Naive thymus-derived CD8-positive, alpha-beta T cell (primary cell): ENCODE results near the gene POR. TPM values are rescaled to one million over a fixed set of nuclear protein-coding genes. Genes with fewer than 3 reads are reported as not detected.
A peak's percentile ranks its signal among the peaks of the same experiment; 100 is the strongest.
"Not testable (repeated sequence)": the region's sequence is repeated elsewhere in the genome, so short reads cannot be mapped to it uniquely, and the experiment has no call there.

ENCODE experiments used
- ATAC-seq, 2 donors: fragments of 150-1000 bp; cut with Tn5 transposase in 1 of 2; sonication (Bioruptor Pico), chemical (Tn5 transposase) in 1 of 2; 1 replicate in 1 of 2; 2 replicates in 1 of 2; pipeline ENCODE4 v1.10.0; 2021; ENCODE audit warnings: mild to moderate bottlenecking in 2 of 2, moderate library complexity in 2 of 2
- POLR2A ChIA-PET: fragments of 350-600 bp; sonication (Branson Sonifier 250); formaldehyde crosslinking; loops from one replicate; lab custom pipeline; 2021; ENCODE audit warnings: antibody characterized with exemption; lab: Charles Lee
- DNase-seq, 10 donors: peaks; one replicate each; pipeline versions ENCODE4 v3.0.0 to v3.0.0-alpha.2; 2020 to 2022
- H3K27ac Mint-ChIP-seq, 10 donors: one replicate each; pipeline ENCODE4 v1.8.0; 2020 to 2022; ENCODE audit warnings: mild to moderate bottlenecking in 10 of 10, mixed read lengths in 10 of 10, moderate library complexity in 4 of 10, inconsistent platforms in 1 of 10
- H3K27me3 Mint-ChIP-seq, 5 donors: one replicate each; pipeline ENCODE4 v1.8.0; 2021 to 2022; ENCODE audit warnings: mixed read lengths in 5 of 5
- H3K36me3 Mint-ChIP-seq, 3 donors: one replicate each; pipeline ENCODE4 v1.8.0; 2020 to 2022; ENCODE audit warnings: mixed read lengths in 3 of 3, mild to moderate bottlenecking in 2 of 3, inconsistent platforms in 1 of 3
- H3K4me1 Mint-ChIP-seq, 4 donors: one replicate each; pipeline ENCODE4 v1.8.0; 2021 to 2022; ENCODE audit warnings: mixed read lengths in 4 of 4
- H3K4me3 Mint-ChIP-seq, 10 donors: one replicate each; pipeline ENCODE4 v1.8.0; 2020 to 2022; ENCODE audit warnings: mild to moderate bottlenecking in 10 of 10, mixed read lengths in 10 of 10, moderate library complexity in 6 of 10, inconsistent platforms in 1 of 10
- H3K9me3 Mint-ChIP-seq, 9 donors: one replicate each; pipeline ENCODE4 v1.8.0; 2020 to 2022; ENCODE audit warnings: mixed read lengths in 9 of 9, mild to moderate bottlenecking in 3 of 9, inconsistent platforms in 1 of 9, moderate library complexity in 1 of 9
- polyA plus RNA-seq, 3 donors: library from polyadenylated mRNA; unstranded; fragments of 300-500 nt; fragmentation: Illumina TruSeq; gene quantifications; one replicate each; pipeline ENCODE4 v1.2.3, GENCODE V29; 2021
- total RNA-seq, 8 experiments: library from RNA in 2 of 8; stranded (reverse) in 2 of 8; gene quantifications; one replicate each; pipeline ENCODE4 v1.2.3 and lab custom pipeline; 2021 to 2026

POR gene
- total and polyA plus RNA-seq, 5 experiments from 2014 or later, result 32.6 to 80.3 (median 51.0) TPM

DNA sequence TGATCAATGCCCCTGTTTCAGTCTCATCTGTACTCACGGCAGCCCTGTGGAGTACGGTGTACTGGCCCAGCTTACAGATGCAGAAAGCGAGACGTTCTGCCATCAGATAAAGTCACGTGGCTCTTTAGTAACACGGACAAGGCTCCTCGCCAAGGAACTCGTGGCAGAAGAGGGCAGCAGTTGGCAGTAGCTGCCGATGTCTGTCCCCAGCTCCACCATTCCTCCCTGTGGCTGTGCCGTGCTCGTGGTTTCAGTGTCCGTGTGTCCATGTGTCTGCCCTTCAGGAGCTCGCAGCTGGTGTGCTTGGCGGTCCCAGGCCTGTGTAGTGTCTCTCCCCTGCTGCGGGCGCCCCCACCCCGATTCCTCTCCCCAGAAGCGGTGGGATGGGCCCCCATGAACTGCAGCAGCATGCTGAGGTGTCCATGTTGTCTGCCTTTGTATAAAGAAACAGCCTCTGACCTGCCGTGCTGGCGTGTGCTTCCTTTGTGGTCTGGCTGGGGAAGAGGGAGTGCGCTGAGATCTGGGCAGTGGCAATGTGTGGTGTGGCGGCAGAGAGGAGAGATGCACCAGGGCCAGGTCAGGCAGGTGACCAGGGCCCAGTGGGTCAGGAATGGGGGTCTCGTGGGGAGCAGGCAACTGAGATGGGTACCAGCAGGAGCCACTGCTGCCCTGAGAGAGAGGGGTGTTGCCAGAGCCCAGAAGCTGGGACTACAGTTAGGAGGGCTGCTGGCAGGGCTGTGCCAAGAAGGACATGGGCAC lies 26.3 kb upstream of the POR start:
- POLR2A ChIA-PET, result interaction anchor here (1.3 kb wide), 1 partner anchor 26 kb away, joined by 3 read pairs; the partner anchor contains the start of gene POR

DNA sequence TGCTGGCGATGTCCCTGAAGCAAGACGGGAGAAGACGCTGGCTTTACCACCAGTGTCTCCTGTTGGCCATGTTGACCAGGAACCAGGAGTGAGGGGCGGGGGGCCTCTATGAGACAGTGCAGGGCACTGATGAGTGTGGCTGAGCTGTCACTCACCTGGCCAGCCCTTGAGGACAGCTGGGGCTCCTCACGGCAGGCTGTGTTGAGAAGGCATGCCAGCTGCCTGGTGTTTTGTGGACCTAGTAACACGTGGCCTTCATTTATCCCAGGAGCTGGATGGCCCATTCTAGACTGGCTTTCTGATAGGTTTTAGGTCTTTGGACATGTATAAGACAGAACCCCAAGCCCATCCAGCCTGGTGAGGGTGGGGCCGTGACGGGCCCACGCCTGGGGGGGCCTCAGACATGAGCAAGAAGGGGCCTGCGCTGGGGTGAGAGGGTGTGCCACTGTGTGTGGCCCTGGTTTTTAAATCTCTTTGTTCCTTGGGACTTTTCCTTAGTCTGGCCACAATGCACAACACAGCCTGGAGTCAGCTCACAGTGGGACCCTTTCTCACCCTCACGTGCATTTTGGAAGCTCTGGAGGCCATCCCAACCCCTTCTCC lies 25.6 kb upstream of the POR start:
- H3K27ac Mint-ChIP-seq, result peak overlapping the region in 1 of 10 donors; percentile 77
- peaks cover 0 to 11% (median 5%) of the 10 kb centered on the region in 4 donors for H3K4me1 Mint-ChIP-seq
- H3K27me3 Mint-ChIP-seq, result no peaks in the 10 kb centered on the region
- DNase-seq (no peak), ATAC-seq (peak in 1 of 2 donors; percentile 5)
- H3K4me3 Mint-ChIP-seq, result no peak overlapping the region
- peaks cover 0 to 43% (median 4%) of the 10 kb centered on the region in 3 donors for H3K36me3 Mint-ChIP-seq
- POLR2A ChIA-PET, result interaction anchor here (1.3 kb wide), 1 partner anchor 26 kb away, joined by 3 read pairs; the partner anchor contains the start of gene POR
- no peaks in the 10 kb centered on the region for H3K9me3 Mint-ChIP-seq

More for the DNA sequence above, 26.3 kb upstream of the POR start:
- Mint-ChIP-seq H3K27ac (peak overlapping the region in 4 of 10 donors; percentile 1 to 83 (median 72)), H3K4me3 (peak overlapping the region in 1 of 10 donors; percentile 20), H3K27me3 (no peaks in the 10 kb centered on the region), H3K9me3 (no peaks in the 10 kb centered on the region), H3K36me3 (peaks cover 0 to 49% (median 7%) of the 10 kb centered on the region in 3 donors), H3K4me1 (peaks cover 0 to 11% (median 5%) of the 10 kb centered on the region in 4 donors)
- ATAC-seq, result peak in 1 of 2 donors; percentile 10
- DNase-seq, result no peak

DNA sequence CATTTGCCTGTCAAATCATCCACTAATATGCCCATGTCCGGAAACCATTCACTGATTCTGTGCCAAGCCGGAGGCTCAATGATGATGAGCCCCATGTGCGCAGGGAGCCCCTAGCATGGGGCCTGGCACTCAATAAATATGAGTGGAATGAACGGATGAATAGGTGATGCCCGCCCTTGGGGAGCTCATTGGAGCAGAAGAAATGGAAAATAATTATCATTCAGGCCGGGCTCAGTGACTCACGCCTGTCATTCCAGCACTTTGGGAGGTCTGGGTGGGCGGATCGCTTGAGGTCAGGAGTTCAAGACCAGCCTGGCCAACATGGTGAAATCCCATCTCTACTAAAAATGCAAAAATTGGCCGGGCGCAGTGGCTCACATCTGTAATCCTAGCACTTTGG lies 25.1 kb upstream of the POR start:
- ATAC-seq, result no peak

GRCh38 chr7:75891237-75891636 lies 23.7 kb upstream of the POR start:
- H3K4me1 Mint-ChIP-seq, H3K9me3 Mint-ChIP-seq, DNase-seq, H3K4me3 Mint-ChIP-seq, ATAC-seq, H3K27ac Mint-ChIP-seq, H3K27me3 Mint-ChIP-seq: not testable (repeated sequence)
- POLR2A ChIA-PET, result interaction anchor here (1.0 kb wide), 1 partner anchor 11 kb away, joined by 5 read pairs; no protein-coding TSS in a partner anchor
- peaks cover 0 to 26% (median 0%) of the 10 kb centered on the region in 3 donors for H3K36me3 Mint-ChIP-seq

More for the DNA sequence above, 25.1 kb upstream of the POR start:
- peaks cover 0 to 9% (median 5%) of the 10 kb centered on the region in 4 donors for H3K4me1 Mint-ChIP-seq
- DNase-seq, result no peak
- H3K27ac Mint-ChIP-seq, result no peak overlapping the region
- H3K27me3 Mint-ChIP-seq, result no peaks in the 10 kb centered on the region
- H3K9me3 Mint-ChIP-seq, result no peaks in the 10 kb centered on the region
- no peak overlapping the region for H3K4me3 Mint-ChIP-seq
- POLR2A ChIA-PET, result interaction anchor here (1.3 kb wide), 1 partner anchor 25 kb away, joined by 3 read pairs; the partner anchor contains the start of gene POR
- peaks cover 0 to 38% (median 3%) of the 10 kb centered on the region in 3 donors for H3K36me3 Mint-ChIP-seq

DNA sequence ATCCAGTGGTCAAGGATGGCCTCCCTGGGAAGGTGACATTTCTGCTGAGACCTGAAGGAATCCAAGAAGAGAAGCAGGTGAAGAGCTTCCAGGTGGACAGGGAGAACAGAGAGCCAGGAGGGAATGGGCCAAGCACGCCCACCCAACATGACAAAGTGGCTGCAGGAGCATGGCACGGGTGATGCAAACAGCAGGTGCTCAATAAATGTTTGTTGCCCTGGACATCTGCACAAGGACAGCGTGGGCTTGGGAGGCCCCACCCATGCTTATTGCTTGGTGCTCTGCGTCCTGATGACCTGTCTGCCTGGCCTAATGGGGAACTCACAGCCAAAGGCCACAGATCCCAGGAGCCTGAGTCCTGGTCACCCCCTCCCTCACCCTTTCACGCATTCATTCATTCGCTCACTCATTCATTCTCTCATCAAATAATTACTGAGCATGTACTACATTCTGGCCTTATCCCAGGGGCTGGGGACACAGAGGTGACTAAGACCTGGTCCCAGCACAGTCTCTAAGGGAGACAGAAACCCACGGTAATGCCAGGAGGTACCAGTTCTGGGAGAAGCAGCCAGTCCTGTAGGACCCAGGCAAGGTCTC lies 23.0 kb upstream of the POR start:
- DNase-seq (no peak), ATAC-seq (no peak)
- H3K27me3 Mint-ChIP-seq, result no peaks in the 10 kb centered on the region
- no peak overlapping the region for H3K4me3 Mint-ChIP-seq
- peak overlapping the region in 1 of 10 donors; percentile 49 for H3K27ac Mint-ChIP-seq
- peaks cover 0 to 8% (median 5%) of the 10 kb centered on the region in 4 donors for H3K4me1 Mint-ChIP-seq
- POLR2A ChIA-PET, result interaction anchor here (1.0 kb wide), 1 partner anchor 12 kb away, joined by 5 read pairs; no protein-coding TSS in a partner anchor
- H3K9me3 Mint-ChIP-seq, result no peaks in the 10 kb centered on the region
- peaks cover 0 to 19% (median 0%) of the 10 kb centered on the region in 3 donors for H3K36me3 Mint-ChIP-seq

- POLR2A ChIA-PET, result no interaction called here
- Mint-ChIP-seq H3K36me3 (peaks cover 0 to 13% (median 0%) of the 10 kb centered on the region in 3 donors), H3K27ac (no peak overlapping the region), H3K4me1 (peaks cover 0 to 8% (median 5%) of the 10 kb centered on the region in 4 donors), H3K27me3 (no peaks in the 10 kb centered on the region), H3K4me3 (no peak overlapping the region), H3K9me3 (no peaks in the 10 kb centered on the region)
- ATAC-seq (no peak), DNase-seq (no peak)
These were observed 22.2 kb upstream of the POR start for GRCh38 chr7:75892634-75893272.

GRCh38 chr7:75896803-75897327 lies 18.1 kb upstream of the POR start:
- Mint-ChIP-seq H3K36me3 (no peaks in the 10 kb centered on the region), H3K9me3 (no peaks in the 10 kb centered on the region), H3K4me1 (no peaks in the 10 kb centered on the region), H3K27ac (no peak overlapping the region), H3K4me3 (no peak overlapping the region), H3K27me3 (no peaks in the 10 kb centered on the region)
- no peak for DNase-seq
- POLR2A ChIA-PET, result no interaction called here
- ATAC-seq, result no peak

GRCh38 chr7:75900617-75901315 lies 14.2 kb upstream of the POR start:
- H3K27ac Mint-ChIP-seq, result no peak overlapping the region
- ATAC-seq, result no peak
- no peaks in the 10 kb centered on the region for H3K27me3 Mint-ChIP-seq
- H3K9me3 Mint-ChIP-seq, result no peaks in the 10 kb centered on the region
- no peaks in the 10 kb centered on the region for H3K36me3 Mint-ChIP-seq
- no peak for DNase-seq
- H3K4me1 Mint-ChIP-seq, result peaks cover 0 to 3% (median 0%) of the 10 kb centered on the region in 4 donors
- POLR2A ChIA-PET, result no interaction called here
- no peak overlapping the region for H3K4me3 Mint-ChIP-seq

- Mint-ChIP-seq H3K27me3 (no peaks in the 10 kb centered on the region), H3K36me3 (no peaks in the 10 kb centered on the region), H3K27ac (no peak overlapping the region), H3K4me1 (peaks cover 0 to 3% (median 0%) of the 10 kb centered on the region in 4 donors), H3K4me3 (no peak overlapping the region), H3K9me3 (no peaks in the 10 kb centered on the region)
- ATAC-seq, result no peak
- POLR2A ChIA-PET, result no interaction called here
- DNase-seq, result no peak
These were observed 9.0 kb upstream of the POR start for GRCh38 chr7:75905785-75906604.

DNA sequence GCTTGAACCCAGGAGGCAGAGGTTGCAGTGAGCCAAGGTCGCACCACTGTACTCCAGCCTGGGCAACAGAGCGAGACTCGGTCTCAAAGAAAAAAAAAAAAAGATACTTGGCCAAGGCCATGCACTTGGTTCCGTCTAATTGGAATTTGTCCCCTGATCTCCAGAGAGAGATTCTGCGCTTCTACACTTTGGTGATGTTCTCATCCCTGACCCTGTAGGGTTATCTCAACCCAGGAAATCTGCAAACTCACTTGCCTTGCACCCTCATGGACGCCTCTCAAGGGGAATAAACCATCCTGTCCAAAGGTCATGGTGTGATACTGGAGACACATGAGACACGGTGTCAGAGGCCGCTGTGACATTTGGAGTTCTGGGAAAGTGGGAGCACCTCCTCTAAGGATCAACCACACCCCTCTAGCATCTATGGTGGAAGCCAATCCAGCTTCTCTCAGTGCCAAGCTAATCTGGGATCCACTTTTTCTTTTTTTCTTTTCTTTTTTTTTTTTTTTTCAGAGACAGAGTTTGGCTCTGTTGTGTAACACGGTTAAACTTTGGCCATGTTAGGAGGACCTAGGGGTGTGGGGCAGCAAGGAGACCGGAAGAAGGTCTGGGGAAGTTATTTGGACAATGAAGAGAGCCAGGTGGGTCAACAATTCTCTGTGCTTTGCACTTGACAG lies 7.8 kb upstream of the POR start:
- POLR2A ChIA-PET, result no interaction called here
- ATAC-seq (no peak), DNase-seq (no peak)
- no peak overlapping the region for H3K27ac Mint-ChIP-seq
- no peaks in the 10 kb centered on the region for H3K27me3 Mint-ChIP-seq
- no peaks in the 10 kb centered on the region for H3K9me3 Mint-ChIP-seq
- H3K36me3 Mint-ChIP-seq, result no peaks in the 10 kb centered on the region
- no peak overlapping the region for H3K4me3 Mint-ChIP-seq
- H3K4me1 Mint-ChIP-seq, result peaks cover 0 to 3% (median 0%) of the 10 kb centered on the region in 4 donors

GRCh38 chr7:75907668-75908039 lies 7.3 kb upstream of the POR start:
- H3K27ac Mint-ChIP-seq, H3K4me1 Mint-ChIP-seq, POLR2A ChIA-PET: not testable (repeated sequence)

More at GRCh38 chr7:75907668-75908039, 7.3 kb upstream of the POR start:
- not testable (repeated sequence) for H3K27me3 Mint-ChIP-seq, ATAC-seq, DNase-seq, H3K4me3 Mint-ChIP-seq, H3K9me3 Mint-ChIP-seq, H3K36me3 Mint-ChIP-seq
